ENCODE data around the gene TRAK1. TPM values are rescaled to one million over a fixed set of nuclear protein-coding genes. Genes with fewer than 3 reads are reported as not detected.

The TRAK1 gene
- total and polyA plus RNA-seq, 2 donors (not counting 1 experiment from before 2014, with no cell fraction given) = 71.3 to 129 TPM

- Histone ChIP-seq H4K20me1 (ENCODE audit: control insufficient read depth, insufficient read depth, low read length, poor library complexity, severe bottlenecking) (no peaks in the 10 kb centered on the region), H3K36me3 (replicated peaks in 1 of 2; ENCODE audit: control extremely low read depth in 1 of 2, control insufficient read depth in 1 of 2, extremely low read depth in 1 of 2, insufficient read depth in 2 of 2, low read length in 1 of 2) (peaks cover 0 to 68% of the 10 kb centered on the region in 2 experiments), H3K27ac (ENCODE audit: low read length in 2 of 2) (peak overlapping the region in 1 of 2 donors; percentile 45), H3K4me2 (replicated peaks; ENCODE audit: low read depth, low read length, poor library complexity, severe bottlenecking) (peak overlapping the region; percentile 45), H3K79me2 (ENCODE audit: control insufficient read depth, insufficient read depth, low read length) (peaks cover 4% of the 10 kb centered on the region), H2AFZ (ENCODE audit: insufficient read depth, low read depth, low read length, poor library complexity, severe bottlenecking) (no peak overlapping the region), H3K27me3 (replicated peaks in 1 of 4; ENCODE audit: control extremely low read depth in 1 of 4, control insufficient read depth in 3 of 4, insufficient read depth in 4 of 4, low read length in 3 of 4) (no peaks in the 10 kb centered on the region), H3K4me3 (ENCODE audit: control extremely low read depth in 1 of 5, extremely low read depth in 1 of 5, insufficient read depth in 1 of 5, low read depth in 2 of 5, low read length in 4 of 5) (no peak overlapping the region), H3K9me3 (ENCODE audit: control extremely low read depth in 1 of 3, control insufficient read depth in 2 of 3, insufficient read depth in 1 of 3, low read length in 2 of 3) (no peaks in the 10 kb centered on the region), H3K9ac (ENCODE audit: low read length) (no peak overlapping the region), H3K4me1 (ENCODE audit: control insufficient read depth in 2 of 2, insufficient read depth in 2 of 2, low read length in 2 of 2) (peaks cover 47 to 49% of the 10 kb centered on the region in 2 donors)
- peaks cover 61% of the 10 kb centered on the region for H3K4me1 Mint-ChIP-seq
- CTCF ChIA-PET = interaction anchor here (0.9 to 2.9 kb wide), 3 partner anchors 23 to 320 kb away, joined by 3 to 13 read pairs (median 4); no protein-coding TSS in a partner anchor
- no peak for DNase-seq
- no peak for ATAC-seq (ENCODE audit: low read depth)
- peak overlapping the region; percentile 37 for H3K4me3 Mint-ChIP-seq
- peak overlapping the region; percentile 62 for H3K27ac Mint-ChIP-seq
- POLR2A ChIA-PET = no interaction called here
- WGBS (ENCODE audit: insufficient coverage) = 5% methylated on average over 4 of the region's 8 CpGs
- H3K27me3 Mint-ChIP-seq = no peaks in the 10 kb centered on the region
- intact Hi-C loops (cut with micrococcal nuclease) = no loop called here
- TF ChIP-seq EZH2 (IDR thresholded peaks at IDR 0.05; ENCODE audit: borderline replicate concordance, insufficient read depth, low read depth, low read length, poor library complexity, severe bottlenecking) (no peak), CTCF (IDR thresholded peaks at IDR 0.05) (no peak)
- no peaks in the 10 kb centered on the region for H3K9me3 Mint-ChIP-seq (ENCODE audit: insufficient read depth)
These were observed 123.6 kb downstream of the TRAK1 start for GRCh38 chr3:42214565-42215283.

GRCh38 chr3:42216302-42216701 lies 125.1 kb downstream of the TRAK1 start:
- peak overlapping the region; percentile 26 to 48 for H3K27ac ChIP-seq (ENCODE audit: low read length in 2 of 2)
- H3K4me1 ChIP-seq (ENCODE audit: control insufficient read depth in 2 of 2, insufficient read depth in 2 of 2, low read length in 2 of 2) = peaks cover 47 to 49% of the 10 kb centered on the region in 2 donors
- H3K4me2 ChIP-seq (replicated peaks; ENCODE audit: low read depth, low read length, poor library complexity, severe bottlenecking) = peak overlapping the region; percentile 46
- H3K4me3 Mint-ChIP-seq = peak overlapping the region; percentile 9
- no peaks in the 10 kb centered on the region for H3K9me3 ChIP-seq (ENCODE audit: control extremely low read depth in 1 of 3, control insufficient read depth in 2 of 3, insufficient read depth in 1 of 3, low read length in 2 of 3)
- no peak for DNase-seq
- peaks cover 61% of the 10 kb centered on the region for H3K4me1 Mint-ChIP-seq
- peak; percentile 7 for ATAC-seq (ENCODE audit: low read depth)
- POLR2A ChIA-PET = interaction anchor here (0.7 kb wide), 1 partner anchor 1975 kb away, joined by 6 read pairs; no protein-coding TSS in a partner anchor
- intact Hi-C loops (cut with micrococcal nuclease) = no loop called here
- no peak overlapping the region for H2AFZ ChIP-seq (ENCODE audit: insufficient read depth, low read depth, low read length, poor library complexity, severe bottlenecking)
- no peak for TF ChIP-seq CTCF (IDR thresholded peaks at IDR 0.05)
- no peak for TF ChIP-seq EZH2 (IDR thresholded peaks at IDR 0.05; ENCODE audit: borderline replicate concordance, insufficient read depth, low read depth, low read length, poor library complexity, severe bottlenecking)
- H3K27ac Mint-ChIP-seq = peak overlapping the region; percentile 64
- no CpG with 5 or more reads among the region's 4 CpGs for WGBS (ENCODE audit: insufficient coverage)
- no peaks in the 10 kb centered on the region for H4K20me1 ChIP-seq (ENCODE audit: control insufficient read depth, insufficient read depth, low read length, poor library complexity, severe bottlenecking)
- no peaks in the 10 kb centered on the region for H3K9me3 Mint-ChIP-seq (ENCODE audit: insufficient read depth)
- H3K79me2 ChIP-seq (ENCODE audit: control insufficient read depth, insufficient read depth, low read length) = peaks cover 4% of the 10 kb centered on the region
- no peaks in the 10 kb centered on the region for H3K27me3 ChIP-seq (replicated peaks in 1 of 4; ENCODE audit: control extremely low read depth in 1 of 4, control insufficient read depth in 3 of 4, insufficient read depth in 4 of 4, low read length in 3 of 4)
- H3K4me3 ChIP-seq (ENCODE audit: control extremely low read depth in 1 of 5, extremely low read depth in 1 of 5, insufficient read depth in 1 of 5, low read depth in 2 of 5, low read length in 4 of 5) = peak overlapping the region in 1 of 5 experiments; percentile 3
- no peaks in the 10 kb centered on the region for H3K27me3 Mint-ChIP-seq
- no peak overlapping the region for H3K9ac ChIP-seq (ENCODE audit: low read length)
- CTCF ChIA-PET = interaction anchor here (0.9 to 1.0 kb wide), 2 partner anchors 13 to 25 kb away, joined by 3 read pairs; no protein-coding TSS in a partner anchor
- H3K36me3 ChIP-seq (replicated peaks in 1 of 2; ENCODE audit: control extremely low read depth in 1 of 2, control insufficient read depth in 1 of 2, extremely low read depth in 1 of 2, insufficient read depth in 2 of 2, low read length in 1 of 2) = peaks cover 0 to 68% of the 10 kb centered on the region in 2 experiments

All from B cell (primary cell).